Activated CD4-positive, alpha-beta T cell treated with anti-CD3 and anti-CD28 coated beads, Interleukin-2, Interleukin-4, amounts not matched to agents 100 ng/mL and 50 ng/mL, durations not matched to agents 16 hours and 8 hours (primary cell): ENCODE results near the gene AEN.

Source experiments
- DNase-seq: peaks from one replicate; pipeline ENCODE4 v3.0.0-alpha.2; 2020; ENCODE audit warnings: low spot score

Gene AEN, protein sequence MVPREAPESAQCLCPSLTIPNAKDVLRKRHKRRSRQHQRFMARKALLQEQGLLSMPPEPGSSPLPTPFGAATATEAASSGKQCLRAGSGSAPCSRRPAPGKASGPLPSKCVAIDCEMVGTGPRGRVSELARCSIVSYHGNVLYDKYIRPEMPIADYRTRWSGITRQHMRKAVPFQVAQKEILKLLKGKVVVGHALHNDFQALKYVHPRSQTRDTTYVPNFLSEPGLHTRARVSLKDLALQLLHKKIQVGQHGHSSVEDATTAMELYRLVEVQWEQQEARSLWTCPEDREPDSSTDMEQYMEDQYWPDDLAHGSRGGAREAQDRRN

DNA sequence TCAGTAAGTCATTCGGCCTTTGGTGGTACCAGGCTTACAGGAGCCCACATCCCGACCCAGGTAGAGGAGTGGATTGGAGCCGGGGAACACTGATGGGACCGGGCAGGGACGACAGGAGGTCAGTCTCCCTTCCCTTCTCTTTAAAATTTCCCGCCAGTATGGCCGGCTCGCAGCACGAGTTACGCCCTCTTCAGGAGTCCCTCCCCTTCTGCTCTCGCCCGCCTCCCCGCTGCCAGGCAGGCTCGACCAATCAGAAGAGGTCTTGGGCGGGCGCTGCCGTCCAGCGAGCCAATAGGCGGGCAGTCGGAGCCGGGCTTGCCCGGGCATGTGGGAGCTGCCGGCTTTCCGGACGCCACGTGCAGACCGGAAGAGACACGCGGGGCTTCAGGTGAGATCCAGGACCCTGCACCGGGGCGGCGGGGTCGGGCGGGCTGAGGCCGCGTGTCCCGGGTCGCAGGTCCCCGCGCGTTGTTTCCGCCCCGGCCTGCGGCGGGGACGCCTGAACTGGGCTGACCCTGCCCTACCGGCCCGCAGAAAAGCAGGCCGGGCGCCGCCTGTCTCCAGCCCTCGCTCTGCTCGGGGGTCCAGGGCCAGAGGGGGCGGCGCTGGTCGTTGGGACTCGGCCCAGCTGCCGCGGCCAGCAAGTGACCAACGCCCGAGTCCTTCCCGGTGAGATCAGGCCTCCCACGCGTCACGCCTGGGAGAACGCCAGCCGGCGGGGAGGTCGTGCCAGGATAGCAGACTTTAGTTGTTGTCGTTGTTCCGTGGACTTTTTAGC is at the start of gene AEN:
Gene AEN (plus strand): TSS at position 346 of the 778 bp plus-strand sequence. CDS start 4,870 bp downstream, outside the sequence.
- DNase-seq, result peak; percentile 97

DNA sequence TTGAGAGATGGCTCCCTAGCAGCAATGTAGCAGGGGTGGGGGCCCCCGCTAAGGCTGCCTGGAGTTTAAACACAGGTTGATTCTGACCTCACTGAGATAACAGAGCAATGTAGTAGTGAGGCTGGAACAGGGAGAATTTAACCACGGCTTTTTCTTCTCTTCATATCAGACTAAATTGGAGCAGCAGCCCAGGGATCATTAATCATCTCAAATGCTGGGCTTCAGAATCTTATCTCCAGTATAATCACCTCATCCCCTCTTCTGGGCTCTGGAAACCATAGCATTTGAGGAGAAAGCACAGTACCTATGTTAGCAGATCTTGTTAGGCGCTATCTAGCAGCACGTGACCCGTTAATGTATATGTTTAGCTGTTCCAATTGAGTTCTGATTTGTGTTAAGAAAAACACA is 49.3 kb upstream of the AEN start:
- no peak for DNase-seq

DNA sequence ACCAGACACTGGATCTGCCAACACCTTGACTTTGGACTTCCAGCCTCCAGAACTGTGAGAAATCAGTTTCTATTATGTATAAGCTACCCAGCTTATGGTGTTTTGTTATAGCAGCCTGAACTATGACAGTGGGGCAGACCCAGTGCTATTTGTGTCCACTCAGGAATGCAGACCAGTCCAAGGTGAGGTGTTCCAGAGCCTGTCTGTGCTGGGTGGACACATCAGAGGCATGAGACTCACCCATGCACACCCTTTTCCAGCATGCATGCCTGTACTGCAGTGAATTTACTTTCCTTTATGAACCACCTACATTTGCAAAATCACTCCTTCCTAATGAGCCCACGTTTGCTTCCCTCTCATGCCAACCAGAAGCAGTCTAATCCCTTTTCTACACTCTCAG is 47.1 kb upstream of the AEN start:
- DNase-seq, result no peak

DNA sequence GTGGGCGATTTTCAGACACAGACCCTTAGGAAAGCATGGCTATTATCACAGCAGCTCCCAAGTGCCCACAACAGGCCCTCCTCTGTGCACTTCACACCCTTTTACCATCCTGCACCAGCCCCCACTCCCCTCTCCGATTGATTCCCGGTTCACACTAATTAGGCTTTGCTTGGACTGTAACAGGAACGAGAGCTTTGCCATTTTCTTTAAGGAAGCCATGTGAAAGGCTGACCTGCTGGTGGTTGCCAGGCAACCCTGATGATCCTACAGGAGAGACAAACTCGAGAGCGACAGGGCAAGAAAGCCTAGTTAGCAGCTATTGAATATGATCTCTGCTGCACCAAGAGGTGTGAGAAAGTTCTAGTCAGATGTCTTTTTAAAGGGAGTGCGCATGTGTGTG is 46.5 kb upstream of the AEN start:
- DNase-seq, result no peak

DNA sequence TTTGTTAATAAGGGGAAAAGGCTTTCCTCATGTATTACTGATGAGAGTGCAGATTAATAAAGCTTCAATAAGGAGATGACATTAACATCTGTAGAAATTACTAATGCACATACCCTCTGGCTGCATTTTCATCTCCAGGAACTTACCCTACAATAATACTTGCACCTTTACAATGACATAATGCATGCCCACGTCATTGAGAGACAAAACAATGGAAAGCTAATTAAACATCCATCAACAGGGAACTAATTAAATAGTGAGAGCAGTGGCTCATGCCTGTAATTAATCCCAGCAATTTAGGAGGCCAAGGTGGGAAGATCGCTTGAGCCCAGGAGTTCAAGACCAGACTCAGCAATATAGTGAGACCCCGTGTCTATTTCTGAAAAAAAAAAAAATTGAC is 41.8 kb upstream of the AEN start:
- DNase-seq, result no peak

DNA sequence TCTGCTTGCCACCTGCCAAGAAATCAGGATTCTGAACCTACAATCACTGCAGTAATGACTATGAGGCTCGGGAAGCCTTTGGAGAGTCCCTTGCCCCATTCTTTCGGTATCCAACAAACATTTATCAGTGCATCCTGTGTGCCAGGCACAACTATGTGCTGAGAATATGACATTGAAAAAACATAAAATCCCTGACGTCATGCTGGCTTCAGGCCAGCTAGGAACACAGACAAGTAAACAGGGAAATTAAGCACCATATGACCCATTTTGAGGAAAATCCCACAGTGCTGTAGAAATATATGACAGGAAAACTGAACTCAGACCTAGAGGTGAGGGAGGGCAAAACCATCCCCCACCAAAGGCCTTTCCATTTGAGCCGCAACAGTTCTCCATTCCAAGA is 40.6 kb upstream of the AEN start:
- DNase-seq, result no peak

DNA sequence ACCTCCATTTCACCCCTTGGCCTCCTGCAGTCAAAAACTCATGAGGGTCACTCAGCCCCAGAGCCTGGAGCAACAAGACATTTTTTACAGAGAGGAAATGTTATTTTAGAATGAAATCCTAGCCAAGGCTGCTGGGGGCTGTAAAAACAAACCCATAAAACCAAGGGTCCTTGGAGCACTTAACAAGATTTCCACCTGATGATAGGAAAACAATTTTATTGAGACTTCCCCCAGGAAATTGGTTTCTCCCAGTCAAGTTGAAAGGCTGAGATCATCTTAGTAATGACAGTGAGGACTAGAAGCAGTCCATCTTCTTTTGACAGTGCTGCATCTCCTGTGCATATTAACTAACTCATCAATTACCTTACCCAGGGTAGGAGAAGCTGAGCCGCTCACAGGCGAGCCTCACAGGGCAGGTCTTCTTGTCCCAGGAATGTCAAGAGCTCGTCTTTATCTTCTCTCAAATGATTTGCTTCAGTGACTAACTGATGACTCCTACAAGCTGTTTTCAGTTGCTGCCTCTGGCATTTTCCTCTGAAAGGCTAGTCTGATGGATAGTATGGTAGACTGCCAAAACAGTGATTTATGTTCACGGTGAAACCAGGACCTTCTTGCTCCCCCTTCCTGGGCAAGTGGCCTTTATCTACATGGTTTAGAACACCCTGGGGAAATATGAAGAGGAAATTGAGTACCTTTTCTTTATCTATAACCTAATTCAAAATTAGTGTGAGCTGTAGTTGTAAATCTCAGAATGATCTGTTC is 34.6 kb upstream of the AEN start:
- no peak for DNase-seq

DNA sequence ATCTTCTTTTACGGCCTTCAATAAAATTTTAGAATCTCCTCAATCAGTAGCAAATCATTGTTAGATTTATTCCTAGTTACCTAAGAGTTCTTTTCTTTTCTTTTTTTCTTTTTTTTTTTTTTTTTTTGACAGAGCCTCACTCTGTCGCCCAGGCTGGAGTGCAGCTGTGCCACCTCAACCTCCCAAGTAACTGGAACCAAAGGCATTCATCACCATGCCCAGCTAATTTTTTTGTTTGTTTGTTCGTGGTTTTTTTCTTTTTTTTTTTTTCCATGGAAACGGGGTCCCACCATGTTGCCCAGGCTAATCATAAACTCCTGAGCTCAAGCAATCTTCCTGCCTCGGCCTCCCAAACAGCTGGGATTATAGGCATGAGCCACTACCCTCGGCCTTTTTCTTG is 30.4 kb upstream of the AEN start:
- no peak for DNase-seq

DNA sequence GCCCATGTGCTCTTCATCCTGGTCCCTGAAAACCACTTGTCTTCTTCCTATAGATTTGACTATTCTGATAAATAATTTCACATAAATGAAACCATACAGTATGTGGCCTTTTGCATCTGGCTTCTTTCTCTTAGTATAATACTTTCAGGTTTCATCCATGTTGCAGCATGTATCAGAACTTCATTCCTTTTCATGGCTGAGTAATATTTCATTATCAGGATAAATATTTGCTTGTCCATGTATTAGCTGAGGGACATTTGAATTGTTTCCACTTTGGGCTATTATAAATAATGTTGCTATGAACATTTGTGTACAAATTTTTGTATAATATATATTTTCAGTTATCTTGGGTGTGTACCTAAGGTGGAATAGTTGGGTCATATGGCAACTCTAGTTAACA is 29.8 kb upstream of the AEN start:
- DNase-seq, result no peak

DNA sequence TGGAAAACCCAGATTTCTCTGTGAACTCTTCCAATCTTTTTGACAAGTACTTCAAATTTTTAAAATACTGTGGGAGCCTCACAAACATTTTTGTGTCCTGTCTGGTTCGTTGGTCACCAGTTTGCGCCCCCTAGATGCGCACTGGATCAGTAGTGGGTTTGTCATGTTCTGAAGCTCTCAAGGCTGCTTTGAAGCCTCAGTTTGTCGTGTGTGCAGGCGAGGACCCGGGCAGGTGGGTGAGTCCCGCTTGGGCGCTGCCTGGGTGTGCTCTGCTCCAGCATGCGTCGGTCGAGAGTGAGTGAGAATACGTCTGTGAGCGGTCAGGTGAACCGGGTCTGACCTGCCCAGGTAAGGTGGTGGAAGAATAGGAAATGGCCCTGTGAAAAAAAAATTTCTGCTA is 17.3 kb upstream of the AEN start:
- DNase-seq, result no peak

DNA sequence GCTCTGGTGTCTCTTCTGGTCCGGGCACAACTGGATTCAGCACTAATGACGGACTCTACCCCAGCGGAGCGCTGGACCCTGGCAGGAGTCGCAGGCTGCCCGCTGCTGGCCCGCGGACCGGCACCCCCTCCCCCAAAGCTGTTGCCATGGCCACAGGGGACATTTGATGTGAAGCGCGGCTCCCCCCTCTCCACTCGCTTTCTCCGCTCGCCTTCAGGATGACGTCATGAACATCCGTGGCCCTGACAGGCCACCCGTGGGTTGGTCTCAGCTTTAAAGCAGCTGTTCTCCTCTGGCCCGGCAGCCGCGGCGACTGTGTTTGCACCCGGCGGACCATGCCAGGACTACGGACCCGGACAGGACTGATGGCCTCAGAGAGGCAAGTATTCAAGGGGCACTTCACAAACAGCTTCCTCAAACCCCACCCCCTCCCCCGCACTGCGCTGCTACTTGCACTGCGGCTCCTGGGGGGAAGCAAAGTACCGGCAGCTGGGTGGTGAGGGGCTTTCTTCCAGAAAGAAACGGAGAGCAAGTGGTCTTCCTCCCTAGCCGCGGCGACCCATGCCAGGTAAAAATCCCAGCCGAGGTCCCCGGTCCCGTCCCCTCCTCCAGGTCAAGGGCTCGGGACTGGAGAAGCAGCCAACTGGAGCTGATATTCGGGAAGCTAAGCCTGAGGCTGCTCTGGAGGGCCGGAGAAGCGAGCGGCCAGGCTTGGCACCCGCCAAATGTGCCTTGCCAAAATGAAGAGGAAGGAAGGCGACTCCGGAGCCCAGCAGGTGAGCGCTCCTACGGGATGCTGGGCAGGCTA is 16.6 kb upstream of the AEN start:
- no peak for DNase-seq

DNA sequence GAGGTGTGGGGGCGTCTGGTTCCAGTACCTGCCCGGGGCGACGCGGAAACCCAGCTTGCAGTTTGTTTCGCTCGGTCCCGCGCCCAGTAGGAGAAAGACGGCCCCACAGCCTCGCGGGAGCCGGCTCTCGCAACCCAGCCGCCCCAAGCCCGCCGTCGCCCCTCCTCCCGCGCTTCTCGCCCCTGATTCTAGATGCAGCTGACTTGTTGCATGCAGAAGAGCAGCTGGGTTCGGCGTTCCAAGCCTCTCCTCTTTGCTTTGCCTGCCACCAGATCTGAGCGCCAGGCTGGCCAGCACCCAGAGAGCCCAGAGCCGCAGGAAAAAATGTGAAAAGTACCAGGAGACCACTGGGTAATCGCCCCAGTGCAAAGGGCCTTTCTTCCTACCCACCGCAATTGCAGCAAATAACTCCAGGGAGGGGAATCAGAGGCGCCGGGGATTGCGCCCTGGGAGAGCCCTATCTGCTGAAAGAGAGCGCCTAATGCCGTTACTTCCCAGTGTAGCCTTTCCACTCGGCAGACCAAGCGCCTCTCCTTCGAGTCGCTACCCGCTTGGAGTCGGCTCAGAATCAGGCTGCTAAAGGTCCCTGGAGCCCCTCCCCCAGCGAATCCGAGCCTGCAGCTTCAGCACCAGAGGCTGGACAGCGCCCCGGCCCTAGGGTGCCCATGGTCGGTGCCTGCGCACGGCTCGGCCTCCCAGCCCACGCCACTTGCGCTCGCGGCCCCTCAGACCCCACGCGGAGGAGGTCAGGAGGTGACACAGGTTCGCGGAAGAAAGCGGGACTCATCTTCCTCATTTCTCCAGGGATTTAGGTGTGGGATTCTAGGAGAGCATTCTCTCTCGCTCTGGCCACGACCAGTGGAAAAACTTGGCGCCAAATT is 15.7 kb upstream of the AEN start:
- no peak for DNase-seq

DNA sequence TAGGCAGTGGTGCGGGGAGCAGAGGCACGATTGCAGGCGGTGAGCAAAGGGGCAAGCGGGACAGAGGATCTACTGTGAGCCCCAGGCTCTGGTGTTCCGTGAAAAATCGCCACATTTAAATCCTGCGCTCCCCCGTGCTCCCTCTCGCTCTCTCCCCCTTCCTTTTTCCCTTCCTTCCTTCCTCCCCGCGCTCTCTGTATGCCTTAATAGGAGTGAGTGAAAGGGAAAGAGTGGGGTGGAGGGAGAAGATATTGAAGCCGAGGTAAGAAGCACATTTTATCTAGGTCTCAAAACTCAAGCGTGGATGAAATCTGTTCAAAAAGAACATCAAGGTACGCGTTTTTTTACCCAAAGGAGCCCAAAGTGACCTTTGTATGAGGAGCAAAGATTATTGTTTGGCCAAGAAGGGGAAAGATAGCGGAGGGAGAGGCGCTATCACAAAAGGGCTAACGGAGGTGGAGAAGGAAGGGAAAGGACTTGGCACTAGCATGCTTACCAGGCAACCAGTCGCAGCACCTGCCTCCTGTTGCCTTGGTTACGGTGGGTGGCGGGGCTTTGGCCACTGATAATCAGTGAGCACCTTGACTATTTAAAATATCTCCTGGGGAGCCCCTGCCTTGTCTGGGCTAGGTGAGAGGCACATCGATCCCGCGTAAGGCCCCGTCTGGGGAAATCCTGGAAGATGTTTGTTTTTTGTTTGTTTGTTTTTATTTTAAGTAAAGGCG is 14.9 kb upstream of the AEN start:
- no peak for DNase-seq

DNA sequence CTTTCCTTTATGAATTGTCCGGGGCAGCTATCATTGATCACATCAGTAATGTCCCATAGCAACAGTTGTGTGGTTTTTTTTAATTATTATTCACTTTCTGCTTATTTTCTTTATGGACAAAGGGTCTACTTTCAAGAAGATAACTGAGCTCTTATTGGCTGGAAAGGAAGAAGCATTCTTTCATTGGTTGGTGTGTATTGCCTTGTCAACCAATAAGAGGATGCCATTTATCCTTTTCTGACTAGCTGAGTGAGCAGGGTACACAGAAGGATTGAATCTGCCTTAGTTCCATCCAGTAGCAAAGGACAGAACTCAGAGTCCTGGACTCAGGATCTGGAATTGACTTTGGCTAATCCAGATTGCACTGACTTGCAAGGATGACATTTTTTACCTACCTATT is 13.2 kb upstream of the AEN start:
- DNase-seq, result no peak

DNA sequence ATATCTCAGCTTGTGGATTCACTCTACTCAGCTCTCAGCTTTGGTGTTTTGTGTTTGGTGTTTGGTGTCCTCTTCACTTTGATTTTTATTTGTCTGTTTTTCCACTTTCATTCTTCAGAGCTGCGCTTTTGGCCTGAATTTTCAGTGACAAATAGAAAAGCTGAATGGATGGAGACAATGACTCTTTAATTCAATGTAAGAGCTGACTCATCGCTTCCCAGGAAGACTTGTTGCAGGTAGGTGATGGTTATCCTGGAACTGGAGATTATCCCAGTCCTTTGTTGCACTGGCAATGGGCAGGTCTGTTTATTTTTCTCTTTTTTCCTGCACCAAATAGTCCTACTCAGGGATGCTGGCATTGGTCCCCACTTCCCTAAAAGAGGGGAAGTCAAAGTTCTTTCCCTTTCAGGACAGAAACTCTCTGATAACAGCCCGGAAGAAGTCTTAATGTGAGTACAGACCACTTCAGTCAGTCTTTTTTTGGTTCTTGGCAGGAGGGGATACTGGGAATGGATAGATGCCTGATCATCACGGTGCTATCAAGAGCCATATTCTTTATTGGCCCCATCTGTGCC is 12.4 kb upstream of the AEN start:
- DNase-seq, result no peak

DNA sequence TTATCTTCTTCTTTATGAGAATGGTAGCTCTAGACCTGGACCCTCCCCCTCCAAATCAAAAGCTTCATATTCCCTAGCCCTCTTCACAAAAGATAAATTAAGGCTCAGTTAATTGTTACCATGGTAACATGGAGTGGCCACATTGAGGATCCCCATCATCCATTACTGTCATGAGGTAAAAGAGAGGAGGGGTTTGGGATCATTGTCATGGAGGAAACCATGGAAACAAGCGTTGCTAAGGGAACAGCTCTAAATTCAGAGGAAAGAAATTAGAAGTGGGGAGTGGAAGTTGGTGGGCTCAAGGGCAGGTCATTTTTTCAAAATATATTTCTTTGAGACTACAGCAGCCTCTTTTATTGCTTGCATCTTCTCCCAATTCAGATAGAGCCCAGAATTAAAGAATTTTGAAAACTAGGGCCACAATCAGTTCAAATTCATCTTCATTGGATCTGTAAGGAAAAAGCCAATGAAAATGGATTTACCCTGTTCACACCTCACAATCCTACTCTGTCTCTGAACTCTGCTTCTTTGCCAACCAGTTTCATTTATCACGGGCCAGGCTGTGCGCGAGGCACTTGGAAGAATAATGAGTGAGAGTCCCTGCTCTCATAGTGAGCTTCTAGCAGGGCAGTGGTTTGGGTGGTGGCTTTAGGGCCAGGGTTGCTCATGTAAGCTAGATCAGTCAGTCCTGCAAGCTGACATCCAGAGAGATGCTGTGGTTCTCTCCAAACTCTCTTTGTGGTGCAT is 11.6 kb upstream of the AEN start:
- DNase-seq, result no peak

DNA sequence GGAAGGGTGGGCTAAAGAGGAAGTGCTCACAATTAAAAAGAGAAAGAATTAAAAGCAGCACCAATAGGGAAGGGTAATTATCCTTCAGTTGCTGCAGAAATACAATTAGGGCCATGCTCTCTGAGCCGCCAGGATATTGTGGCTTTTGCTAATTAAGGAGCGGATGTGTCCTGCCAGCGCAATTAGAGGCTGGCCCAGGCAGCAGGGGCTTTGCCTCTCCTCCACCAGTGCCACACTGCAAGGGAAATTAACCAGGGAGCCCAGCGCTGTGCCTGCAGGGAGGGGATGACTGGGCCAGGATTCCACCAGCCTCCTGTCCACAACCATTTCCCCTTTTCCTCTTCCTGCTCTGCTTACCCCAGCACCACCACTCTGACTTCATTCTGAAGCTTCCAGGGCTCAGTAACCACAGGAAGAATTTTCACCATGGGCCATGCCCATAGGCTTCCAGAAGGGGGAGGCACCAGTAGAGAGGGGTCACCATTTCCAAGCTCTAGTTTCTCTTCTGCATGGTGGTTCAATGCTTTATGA is 10.4 kb upstream of the AEN start:
- no peak for DNase-seq

DNA sequence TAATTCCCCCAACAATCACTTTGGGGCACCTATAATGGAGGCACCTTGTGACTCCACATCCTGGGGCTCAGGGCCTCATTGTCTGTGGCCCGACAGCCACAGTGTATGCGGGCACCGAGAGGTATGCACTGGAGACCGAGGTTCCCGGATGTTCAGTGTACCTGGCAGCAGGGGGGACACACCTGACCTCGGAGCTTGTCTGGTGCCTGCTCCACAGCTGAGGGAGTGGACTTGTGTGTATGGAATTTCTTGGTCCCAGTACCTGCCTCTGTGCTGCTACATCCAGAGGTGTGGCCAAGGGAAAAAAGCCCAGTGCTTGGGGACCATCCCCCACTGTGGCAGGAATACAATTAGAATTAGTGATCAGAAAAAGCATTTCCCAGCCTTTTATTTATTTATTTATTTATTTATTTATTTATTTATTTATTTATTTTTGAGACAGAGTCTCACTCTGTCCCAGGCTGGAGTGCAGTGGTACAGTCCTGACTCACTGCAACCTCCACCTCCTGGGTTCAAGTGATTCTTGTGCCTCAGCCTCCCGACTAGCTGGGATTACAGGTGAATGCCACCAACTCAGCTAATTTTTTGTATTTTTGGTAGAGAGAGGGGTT is 8.8 kb upstream of the AEN start:
- no peak for DNase-seq
